Left lung (tissue), 10 donors: Measurements from ENCODE around the gene LRRC23. TPM values are rescaled to one million over a fixed set of nuclear protein-coding genes. Genes with fewer than 3 reads are reported as not detected.

Experiments
- ATAC-seq: fragments of 200-7000 bp; cut with Tn5 transposase; one replicate; pipeline ENCODE4 v1.9.1; 2020; ENCODE audit warnings: moderate library complexity
- DNase-seq, 4 donors: peaks; one replicate each; pipeline ENCODE4 v3.0.0-alpha.2; 2013 to 2020
- H3K27ac ChIP-seq, 2 donors: fragments of 200-600 bp; sonication (generic) in 1 of 2; one replicate each; pipeline versions ENCODE4 v1.5.0 to v1.8.0; 2020 to 2021
- H3K27me3 ChIP-seq, 2 donors: fragments of 200-600 bp; sonication (generic) in 1 of 2; one replicate each; pipeline versions ENCODE4 v1.5.0 to v1.8.0; 2020 to 2021
- H3K36me3 ChIP-seq, 2 donors: fragments of 200-600 bp; sonication (generic) in 1 of 2; one replicate each; pipeline versions ENCODE4 v1.5.0 to v1.8.0; 2020 to 2021
- H3K4me1 ChIP-seq, 2 donors: fragments of 200-600 bp; one replicate each; pipeline ENCODE4 v1.8.0; 2021
- H3K4me3 ChIP-seq, 2 donors: fragments of 200-600 bp; sonication (generic) in 1 of 2; one replicate each; pipeline versions ENCODE4 v1.5.0 to v1.8.0; 2020 to 2021; ENCODE audit warnings: mild to moderate bottlenecking in 1 of 2
- H3K9me3 ChIP-seq, 2 donors: fragments of 200-600 bp; sonication (generic) in 1 of 2; one replicate each; pipeline versions ENCODE4 v1.5.0 to v1.8.0; 2020 to 2021
- intact Hi-C, 2 donors: fragments of 100-400 bp; cut with DNase I; formaldehyde crosslinking; loops; one replicate each; pipeline versions ENCODE4 v1.11.2 to v1.14.2; 2022
- polyA plus RNA-seq, 6 donors: library from polyadenylated mRNA; unstranded; fragments of 120-200 nt; gene quantifications; one replicate each; pipeline ENCODE4 v1.2.1, GENCODE V29; 2013; ENCODE audit not compliant: insufficient read length in 6 of 6
- total RNA-seq, 2 donors: library from RNA; stranded (reverse); fragmentation: NEBNext Ultra II Directional; extraction: Animal tissue kit (Norgen Biotek cat#: 25700); gene quantifications; one replicate each; pipeline ENCODE4 v1.2.1, GENCODE V29; 2021
- TF ChIP-seq, protein P1 (sequence below), 2 donors: fragments of 200-600 bp; sonication (generic) in 1 of 2; IDR thresholded peaks; one replicate each; pipeline versions ENCODE4 v1.5.0 to v1.8.0; 2021; ENCODE audit warnings: antibody characterized with exemption in 2 of 2
- donor health status: DM: no; HTN: yes; CAD: no.
- donor health status: DM: no; HTN: no; CAD: no.

Gene LRRC23
- total and polyA plus RNA-seq, 8 donors, result 11.0 to 36.8 (median 22.1) TPM

DNA sequence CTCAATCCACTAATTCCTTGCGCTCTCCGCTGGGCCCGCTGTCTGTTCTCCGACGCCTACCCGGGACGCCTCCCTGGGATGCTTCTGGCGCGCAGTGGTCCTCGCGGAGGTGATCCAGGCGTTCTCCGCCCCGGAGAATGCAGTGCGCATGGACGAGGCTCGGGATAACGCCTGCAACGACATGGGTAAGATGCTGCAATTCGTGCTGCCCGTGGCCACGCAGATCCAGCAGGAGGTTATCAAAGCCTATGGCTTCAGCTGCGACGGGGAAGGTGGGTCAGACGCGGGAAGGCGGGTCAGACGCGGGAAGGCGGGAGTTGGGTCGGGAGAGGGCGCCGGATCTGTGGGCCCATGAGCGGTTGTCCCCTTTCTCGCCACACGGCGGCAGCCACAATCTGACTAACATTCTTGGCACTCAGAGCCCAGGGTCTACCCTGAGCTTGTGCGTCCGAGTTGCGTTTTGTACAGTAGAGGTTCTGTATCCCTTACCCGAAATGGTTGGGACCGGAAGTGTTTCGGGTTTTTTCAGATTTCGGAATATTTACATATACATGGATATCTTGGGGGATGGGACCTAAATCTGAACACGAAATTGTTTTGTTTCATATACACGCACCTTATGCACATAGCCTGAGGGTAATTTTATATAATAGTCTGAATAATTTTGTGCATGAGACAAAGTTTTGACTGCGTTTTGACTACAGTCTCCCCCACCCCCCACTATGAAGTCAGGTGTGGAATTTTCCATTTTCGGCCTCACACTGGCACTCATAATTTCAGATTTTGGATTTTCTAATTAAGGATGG, 40.0 kb downstream of the LRRC23 start:
- no peaks in the 10 kb centered on the region for H3K27me3 ChIP-seq
- H3K27ac ChIP-seq, result peak overlapping the region; percentile 94 to 96
- ATAC-seq, result peak; percentile 74
- intact Hi-C loops, result no loop called here
- TF ChIP-seq, protein P1, sequence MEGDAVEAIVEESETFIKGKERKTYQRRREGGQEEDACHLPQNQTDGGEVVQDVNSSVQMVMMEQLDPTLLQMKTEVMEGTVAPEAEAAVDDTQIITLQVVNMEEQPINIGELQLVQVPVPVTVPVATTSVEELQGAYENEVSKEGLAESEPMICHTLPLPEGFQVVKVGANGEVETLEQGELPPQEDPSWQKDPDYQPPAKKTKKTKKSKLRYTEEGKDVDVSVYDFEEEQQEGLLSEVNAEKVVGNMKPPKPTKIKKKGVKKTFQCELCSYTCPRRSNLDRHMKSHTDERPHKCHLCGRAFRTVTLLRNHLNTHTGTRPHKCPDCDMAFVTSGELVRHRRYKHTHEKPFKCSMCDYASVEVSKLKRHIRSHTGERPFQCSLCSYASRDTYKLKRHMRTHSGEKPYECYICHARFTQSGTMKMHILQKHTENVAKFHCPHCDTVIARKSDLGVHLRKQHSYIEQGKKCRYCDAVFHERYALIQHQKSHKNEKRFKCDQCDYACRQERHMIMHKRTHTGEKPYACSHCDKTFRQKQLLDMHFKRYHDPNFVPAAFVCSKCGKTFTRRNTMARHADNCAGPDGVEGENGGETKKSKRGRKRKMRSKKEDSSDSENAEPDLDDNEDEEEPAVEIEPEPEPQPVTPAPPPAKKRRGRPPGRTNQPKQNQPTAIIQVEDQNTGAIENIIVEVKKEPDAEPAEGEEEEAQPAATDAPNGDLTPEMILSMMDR (IDR thresholded peaks at IDR 0.05), result peak; percentile 86 to 93
- H3K4me1 ChIP-seq, result peaks cover 12 to 68% of the 10 kb centered on the region in 2 donors
- no peaks in the 10 kb centered on the region for H3K9me3 ChIP-seq
- H3K4me3 ChIP-seq, result peak overlapping the region; percentile 45 to 56
- peaks cover 0 to 23% of the 10 kb centered on the region in 2 donors for H3K36me3 ChIP-seq
- DNase-seq, result peak; percentile 89 to 97 (median 94)

DNA sequence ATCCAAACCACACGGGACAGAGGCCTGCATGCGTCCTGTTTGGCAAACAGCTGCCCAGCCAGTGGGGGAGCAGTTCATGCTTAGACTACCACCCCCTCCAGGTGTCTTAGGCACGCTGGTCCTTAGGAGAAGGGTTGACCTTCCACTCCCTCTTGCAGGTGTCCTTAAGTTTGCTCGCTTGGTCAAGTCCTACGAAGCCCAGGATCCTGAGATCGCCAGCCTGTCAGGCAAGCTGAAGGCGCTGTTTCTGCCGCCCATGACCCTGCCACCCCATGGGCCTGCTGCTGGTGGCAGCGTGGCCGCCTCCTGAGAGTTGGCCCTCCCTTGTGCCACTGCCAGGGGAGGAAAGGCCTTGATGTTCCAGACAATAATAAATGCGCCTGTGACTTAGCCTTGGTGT, 41.0 kb downstream of the LRRC23 start:
- H3K27me3 ChIP-seq, result no peaks in the 10 kb centered on the region
- DNase-seq (no peak), ATAC-seq (no peak)
- TF ChIP-seq, protein P1 (IDR thresholded peaks at IDR 0.05), result no peak
- H3K36me3 ChIP-seq, result peaks cover 0 to 18% of the 10 kb centered on the region in 2 donors
- H3K4me3 ChIP-seq, result peak overlapping the region in 1 of 2 donors; percentile 39
- intact Hi-C loops, result no loop called here
- H3K27ac ChIP-seq, result peak overlapping the region; percentile 76 to 82
- H3K4me1 ChIP-seq, result peaks cover 12 to 76% of the 10 kb centered on the region in 2 donors
- no peaks in the 10 kb centered on the region for H3K9me3 ChIP-seq

DNA sequence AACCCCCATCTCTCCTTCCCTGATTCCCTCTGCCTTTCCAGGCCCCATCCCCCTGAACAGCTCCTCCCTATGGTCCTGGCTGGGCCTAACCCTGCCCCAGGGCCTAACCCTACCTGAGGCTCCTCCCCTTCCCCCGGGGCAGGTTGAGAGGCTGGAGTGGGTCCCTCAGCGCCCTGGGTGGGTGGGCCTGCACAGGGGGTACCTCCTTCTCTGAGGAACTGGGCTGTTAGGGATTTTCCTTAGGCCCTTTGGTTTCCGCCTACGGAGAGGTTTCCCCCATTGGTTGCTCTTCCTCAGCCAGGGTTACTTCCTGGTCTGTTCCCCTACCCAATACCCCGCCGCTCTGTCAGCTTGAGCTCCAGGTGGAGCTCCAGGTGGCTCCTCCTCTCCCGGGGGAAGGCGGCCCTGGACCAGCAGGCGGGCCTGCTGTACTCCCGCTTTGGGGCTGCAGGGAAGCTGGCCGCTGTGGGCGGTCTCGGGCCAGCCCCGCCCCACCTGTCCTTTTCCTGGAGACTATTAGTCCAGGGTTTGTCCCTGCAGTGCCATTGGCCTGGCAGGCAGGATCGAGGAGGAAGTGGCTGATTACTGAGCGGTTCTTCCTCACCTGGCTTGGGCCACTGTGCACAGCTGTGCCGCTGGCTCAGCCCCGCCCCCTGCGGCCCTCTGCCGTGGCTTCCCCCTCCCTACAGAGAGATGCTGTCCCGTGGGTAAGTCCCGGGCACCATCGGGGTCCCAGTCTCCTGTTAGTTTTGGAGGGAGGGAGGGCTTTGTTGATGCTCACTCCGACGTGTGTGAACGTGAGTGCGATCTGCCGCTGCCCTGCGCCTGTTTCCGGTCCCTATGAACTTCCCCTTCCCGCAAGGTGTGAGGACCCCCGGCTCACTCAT, 41.7 kb downstream of the LRRC23 start:
- intact Hi-C loops, result no loop called here
- H3K27me3 ChIP-seq, result no peaks in the 10 kb centered on the region
- ATAC-seq, result peak; percentile 79
- H3K9me3 ChIP-seq, result no peaks in the 10 kb centered on the region
- peaks cover 12 to 81% of the 10 kb centered on the region in 2 donors for H3K4me1 ChIP-seq
- H3K36me3 ChIP-seq, result peaks cover 0 to 11% of the 10 kb centered on the region in 2 donors
- TF ChIP-seq, protein P1 (IDR thresholded peaks at IDR 0.05), result no peak
- H3K4me3 ChIP-seq, result peak overlapping the region; percentile 25 to 39
- DNase-seq, result peak in 3 of 4 donors; percentile 91 to 96 (median 92)
- H3K27ac ChIP-seq, result peak overlapping the region; percentile 76 to 82

DNA sequence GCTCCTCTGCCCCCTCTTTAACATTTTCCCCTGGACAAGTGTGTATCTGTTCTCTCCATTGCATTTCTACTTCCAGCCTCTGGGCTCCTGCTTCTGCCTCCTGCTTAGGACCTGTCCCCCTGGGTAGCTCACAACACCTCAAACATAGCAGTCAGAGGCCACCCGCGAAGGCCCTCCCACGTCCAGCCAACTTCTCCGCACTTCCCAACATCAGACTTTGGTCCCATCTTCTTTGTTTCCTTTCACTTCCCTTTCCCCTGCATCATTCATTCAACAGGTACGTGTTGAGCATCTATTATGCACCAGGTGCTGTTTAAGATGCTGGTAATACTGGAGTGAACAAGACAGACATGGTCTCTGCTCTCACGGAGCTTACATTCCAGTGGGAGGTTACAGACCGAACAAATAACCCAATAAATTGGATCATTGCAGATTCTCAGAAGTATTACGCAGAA, 42.3 kb downstream of the LRRC23 start:
- H3K4me1 ChIP-seq, result peaks cover 12 to 81% of the 10 kb centered on the region in 2 donors
- peak overlapping the region; percentile 25 to 39 for H3K4me3 ChIP-seq
- peaks cover 0 to 5% of the 10 kb centered on the region in 2 donors for H3K36me3 ChIP-seq
- TF ChIP-seq, protein P1 (IDR thresholded peaks at IDR 0.05), result no peak
- no peak for DNase-seq
- H3K27me3 ChIP-seq, result no peaks in the 10 kb centered on the region
- intact Hi-C loops, result no loop called here
- ATAC-seq, result no peak
- H3K9me3 ChIP-seq, result no peaks in the 10 kb centered on the region
- peak overlapping the region; percentile 76 to 82 for H3K27ac ChIP-seq
